Measurements from ENCODE around the gene DYTN. TPM values are rescaled to one million over a fixed set of nuclear protein-coding genes. Genes with fewer than 3 reads are reported as not detected.

DYTN gene
- total RNA-seq (not detected), total RNA-seq (0 to 0.37 (median 0) reads per million in 29 experiments)
- total RNA-seq (2013) = not detected

DNA sequence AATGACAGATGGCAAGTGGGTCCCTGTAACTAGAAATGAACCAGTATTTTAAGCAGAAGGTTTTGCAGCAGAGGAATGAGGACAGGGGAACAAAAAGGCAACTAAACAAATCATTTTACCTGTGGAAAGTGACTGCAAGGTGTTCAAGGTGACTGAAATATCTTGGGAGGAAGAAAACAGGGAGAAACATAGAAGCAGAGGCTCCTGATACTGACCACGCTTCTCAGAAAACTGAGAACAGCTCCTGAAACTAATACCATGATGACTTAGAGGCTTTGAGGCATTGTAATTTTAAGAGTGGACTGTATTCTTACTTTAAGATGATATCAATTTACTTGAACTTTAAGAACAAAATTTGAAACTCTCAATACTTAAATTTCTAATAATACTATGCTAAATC is at the start of gene DYTN:
Gene DYTN (minus strand): TSS at position 101 of the 400 bp plus-strand sequence. CDS start 117 bp downstream, outside the sequence.
- no CpG with 5 or more reads among the region's 1 CpG for WGBS (ENCODE audit: insufficient coverage)
- Mint-ChIP-seq H3K36me3 (no peaks in the 10 kb centered on the region), H3K4me3 (no peak within 1 kb of the TSS), H3K27me3 (peaks cover 24 to 26% of the 10 kb centered on the region in 2 donors), H3K4me1 (no peaks in the 10 kb centered on the region), H3K27ac (no peak within 1 kb of the TSS), H3K9me3 (peaks cover 0 to 10% (median 3%) of the 10 kb centered on the region in 3 donors)
- H3K27ac ChIP-seq (ENCODE audit: low read length) = no peak within 1 kb of the TSS
- H3K4me3 ChIP-seq (ENCODE audit: control insufficient read depth in 1 of 2, extremely low read depth in 1 of 2, low read length in 1 of 2) = no peak within 1 kb of the TSS
- no peaks in the 10 kb centered on the region for H3K9me3 ChIP-seq
- DNase-seq (no peak), ATAC-seq (replicated peaks in 1 of 4) (no peak)
- H3K36me3 ChIP-seq (ENCODE audit: control insufficient read depth in 2 of 2, extremely low read depth in 1 of 2, insufficient read depth in 1 of 2, low read length in 1 of 2) = no peaks in the 10 kb centered on the region
- no peaks in the 10 kb centered on the region for H3K4me1 ChIP-seq (ENCODE audit: control insufficient read depth in 1 of 2, extremely low read depth in 1 of 2, insufficient read depth in 2 of 2, low read length in 2 of 2)
- peaks cover 0 to 3% of the 10 kb centered on the region in 2 experiments for H3K27me3 ChIP-seq (replicated peaks in 1 of 2; ENCODE audit: control insufficient read depth in 2 of 2, extremely low read depth in 1 of 2, insufficient read depth in 2 of 2, low read length in 1 of 2)
- ChIA-PET CTCF (interaction anchor here in 1 of 2 donors (0.6 kb wide), 1 partner anchor 920 kb away, joined by 5 read pairs; no protein-coding TSS in a partner anchor), POLR2A (no interaction called here)

DNA sequence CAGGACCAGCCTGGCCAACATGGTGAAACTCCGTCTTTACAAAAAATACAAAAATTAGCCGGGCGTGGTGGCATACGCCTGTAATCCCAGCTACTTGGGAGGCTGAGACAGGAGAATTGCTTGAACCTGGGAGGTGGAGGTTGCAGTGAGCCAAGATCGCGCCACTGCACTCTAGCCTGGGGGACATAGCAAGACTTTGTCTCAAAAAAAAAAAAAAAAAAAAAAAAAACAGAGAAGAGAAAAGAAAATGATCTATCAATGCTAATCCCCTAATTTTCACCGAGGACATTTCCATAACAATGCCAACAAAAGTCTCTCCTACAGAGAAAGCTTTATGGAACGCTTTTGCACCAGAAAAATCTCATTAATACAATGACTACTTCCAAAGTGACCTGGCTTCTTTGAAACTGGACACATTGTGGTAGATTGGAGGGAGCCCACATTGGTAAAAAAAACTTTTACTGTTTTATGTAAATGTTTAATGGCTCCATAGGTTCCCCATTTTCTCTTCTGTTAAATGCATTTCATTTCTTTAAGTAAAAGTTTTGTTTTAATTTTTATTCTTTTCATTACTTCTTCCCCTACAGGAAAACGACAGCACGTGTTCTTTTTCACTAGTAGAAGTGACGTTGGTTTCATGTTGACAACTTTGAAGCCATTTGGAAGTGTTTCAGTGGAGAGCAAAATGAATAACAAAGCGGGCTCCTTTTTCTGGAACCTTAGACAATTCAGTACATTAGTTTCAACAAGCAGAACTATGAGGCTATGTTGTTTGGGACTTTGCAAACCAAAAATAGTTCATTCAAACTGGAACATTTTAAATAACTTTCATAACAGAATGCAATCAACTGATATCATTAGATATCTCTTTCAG is 48.1 kb upstream of the DYTN start:
- Mint-ChIP-seq H3K9me3 (no peaks in the 10 kb centered on the region), H3K4me1 (peaks cover 23 to 45% (median 40%) of the 10 kb centered on the region in 3 donors), H3K27ac (peak overlapping the region; percentile 94 to 97), H3K4me3 (peak overlapping the region in 2 of 3 donors; percentile 91 to 93), H3K27me3 (no peaks in the 10 kb centered on the region), H3K36me3 (peaks cover 19% of the 10 kb centered on the region)
- DNase-seq = no peak
- ATAC-seq (replicated peaks in 1 of 4) = no peak
- Histone ChIP-seq H3K4me3 (ENCODE audit: control insufficient read depth in 1 of 2, extremely low read depth in 1 of 2, low read length in 1 of 2) (peak overlapping the region; percentile 78 to 99), H3K27me3 (replicated peaks in 1 of 2; ENCODE audit: control insufficient read depth in 2 of 2, extremely low read depth in 1 of 2, insufficient read depth in 2 of 2, low read length in 1 of 2) (peaks cover 0 to 6% of the 10 kb centered on the region in 2 experiments), H3K4me1 (ENCODE audit: control insufficient read depth in 1 of 2, extremely low read depth in 1 of 2, insufficient read depth in 2 of 2, low read length in 2 of 2) (peaks cover 18 to 20% of the 10 kb centered on the region in 2 experiments), H3K27ac (ENCODE audit: low read length) (peak overlapping the region; percentile 86), H3K9me3 (no peaks in the 10 kb centered on the region), H3K36me3 (ENCODE audit: control insufficient read depth in 2 of 2, extremely low read depth in 1 of 2, insufficient read depth in 1 of 2, low read length in 1 of 2) (peaks cover 4 to 28% of the 10 kb centered on the region in 2 donors)
- CTCF ChIA-PET = interaction anchor here (0.6 to 1.2 kb wide), 6 partner anchors 14 to 945 kb away, joined by 3 to 16 read pairs (median 4); partner anchors contain the start of gene CCNYL1 (in 1 of the 2)
- WGBS (ENCODE audit: insufficient coverage) = no CpG with 5 or more reads among the region's 12 CpGs
- POLR2A ChIA-PET = interaction anchor here in 1 of 2 donors (0.7 to 1.0 kb wide), 3 partner anchors 400 to 859 kb away, joined by 3 to 7 read pairs (median 4); partner anchors contain the start of genes CREB1, KLF7 and METTL21A

- peak; percentile 60 to 92 (median 75) for DNase-seq
- no peaks in the 10 kb centered on the region for H3K9me3 Mint-ChIP-seq
- WGBS (ENCODE audit: insufficient coverage) = under 1% methylated on average over 40 of the region's 46 CpGs
- Histone ChIP-seq H3K4me1 (ENCODE audit: control insufficient read depth in 1 of 2, extremely low read depth in 1 of 2, insufficient read depth in 2 of 2, low read length in 2 of 2) (peaks cover 18 to 20% of the 10 kb centered on the region in 2 experiments), H3K9me3 (no peaks in the 10 kb centered on the region), H3K27me3 (replicated peaks in 1 of 2; ENCODE audit: control insufficient read depth in 2 of 2, extremely low read depth in 1 of 2, insufficient read depth in 2 of 2, low read length in 1 of 2) (peaks cover 0 to 7% of the 10 kb centered on the region in 2 experiments), H3K4me3 (ENCODE audit: control insufficient read depth in 1 of 2, extremely low read depth in 1 of 2, low read length in 1 of 2) (peak within 1 kb of the TSS; percentile 78 to 99), H3K27ac (ENCODE audit: low read length) (peak within 1 kb of the TSS; percentile 86), H3K36me3 (ENCODE audit: control insufficient read depth in 2 of 2, extremely low read depth in 1 of 2, insufficient read depth in 1 of 2, low read length in 1 of 2) (peaks cover 4 to 21% of the 10 kb centered on the region in 2 donors)
- H3K4me3 Mint-ChIP-seq = peak within 1 kb of the TSS in 2 of 3 donors; percentile 91 to 93
- ChIA-PET CTCF (interaction anchor here (0.6 to 1.4 kb wide), 9 partner anchors 8 to 1277 kb away, joined by 3 to 7 read pairs (median 3); partner anchors contain the start of gene CCNYL1 (in 1 of the 2)), POLR2A (interaction anchor here (0.5 to 1.3 kb wide), 12 partner anchors 9 to 946 kb away, joined by 3 to 7 read pairs (median 4); partner anchors contain the start of genes CCNYL1 (in 1 of the 2), CREB1 (in 1 of the 2), KLF7 (in 1 of the 2) and METTL21A (in 1 of the 2))
- peak within 1 kb of the TSS; percentile 94 to 97 for H3K27ac Mint-ChIP-seq
- H3K4me1 Mint-ChIP-seq = peaks cover 23 to 45% (median 40%) of the 10 kb centered on the region in 3 donors
- peaks cover 13% of the 10 kb centered on the region for H3K36me3 Mint-ChIP-seq
- peak; percentile 88 to 92 (median 90) for ATAC-seq (replicated peaks in 1 of 4)
- H3K27me3 Mint-ChIP-seq = no peaks in the 10 kb centered on the region
These were observed 47.3 kb upstream of the DYTN start, which contains the start of the genes FASTKD2 and MDH1B for GRCh38 chr2:206765242-206766056. TSS of gene FASTKD2 (plus strand) at chr2:206765606. CDS start at chr2:206766694, 1,088 bp downstream. TSS of gene MDH1B (minus strand) at chr2:206765328. CDS start at chr2:206765271, 57 bp downstream.

DNA sequence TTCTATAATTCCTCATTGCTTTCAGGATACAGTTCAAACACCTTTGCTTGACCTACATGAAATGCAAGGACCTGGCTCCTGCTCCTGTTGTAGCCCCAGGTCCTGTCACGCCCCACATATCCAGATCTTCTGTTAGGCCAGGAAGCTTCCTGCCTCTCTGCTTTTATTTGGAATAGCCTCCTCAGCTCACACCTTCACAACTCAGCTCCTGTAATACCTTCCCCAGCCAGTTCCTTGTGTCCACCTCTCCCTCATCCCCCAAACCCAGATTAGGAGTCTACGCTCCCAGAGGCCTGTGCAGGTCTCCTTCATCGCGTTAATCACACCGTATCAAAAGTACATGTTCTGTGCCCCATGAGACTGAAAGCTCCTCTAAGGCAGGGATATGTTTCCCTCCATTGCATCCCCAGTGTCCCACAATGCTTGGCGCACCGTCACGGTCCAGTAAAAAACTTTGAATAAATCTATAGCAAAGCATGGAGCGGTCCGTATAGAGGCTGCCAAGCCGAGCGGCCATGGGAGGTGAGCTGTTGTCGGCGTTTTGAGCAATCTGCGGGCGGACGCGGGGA is 46.6 kb upstream of the DYTN start:
- ATAC-seq (replicated peaks in 1 of 4) (no peak), DNase-seq (no peak)
- H3K4me3 Mint-ChIP-seq = peak overlapping the region in 2 of 3 donors; percentile 91 to 93
- H3K27me3 ChIP-seq (replicated peaks in 1 of 2; ENCODE audit: control insufficient read depth in 2 of 2, extremely low read depth in 1 of 2, insufficient read depth in 2 of 2, low read length in 1 of 2) = peaks cover 0 to 7% of the 10 kb centered on the region in 2 experiments
- no peaks in the 10 kb centered on the region for H3K9me3 ChIP-seq
- H3K9me3 Mint-ChIP-seq = no peaks in the 10 kb centered on the region
- H3K4me1 ChIP-seq (ENCODE audit: control insufficient read depth in 1 of 2, extremely low read depth in 1 of 2, insufficient read depth in 2 of 2, low read length in 2 of 2) = peaks cover 18 to 20% of the 10 kb centered on the region in 2 experiments
- H3K27ac Mint-ChIP-seq = peak overlapping the region; percentile 94 to 97
- peaks cover 23 to 42% (median 38%) of the 10 kb centered on the region in 3 donors for H3K4me1 Mint-ChIP-seq
- H3K36me3 Mint-ChIP-seq = peaks cover 10% of the 10 kb centered on the region
- WGBS (ENCODE audit: insufficient coverage) = 9% methylated on average over 14 of the region's 18 CpGs
- no peaks in the 10 kb centered on the region for H3K27me3 Mint-ChIP-seq
- peaks cover 4 to 16% of the 10 kb centered on the region in 2 donors for H3K36me3 ChIP-seq (ENCODE audit: control insufficient read depth in 2 of 2, extremely low read depth in 1 of 2, insufficient read depth in 1 of 2, low read length in 1 of 2)
- peak overlapping the region; percentile 86 for H3K27ac ChIP-seq (ENCODE audit: low read length)
- ChIA-PET POLR2A (interaction anchor here (0.5 to 1.3 kb wide), 10 partner anchors 9 to 947 kb away, joined by 3 to 7 read pairs (median 4); partner anchors contain the start of genes CCNYL1 (in 1 of the 2) and CREB1 (in 1 of the 2)), CTCF (interaction anchor here (0.6 to 1.4 kb wide), 12 partner anchors 8 to 1278 kb away, joined by 3 to 7 read pairs (median 4); partner anchors contain the start of gene CCNYL1 (in 1 of the 2))
- peak overlapping the region; percentile 78 to 99 for H3K4me3 ChIP-seq (ENCODE audit: control insufficient read depth in 1 of 2, extremely low read depth in 1 of 2, low read length in 1 of 2)

DNA sequence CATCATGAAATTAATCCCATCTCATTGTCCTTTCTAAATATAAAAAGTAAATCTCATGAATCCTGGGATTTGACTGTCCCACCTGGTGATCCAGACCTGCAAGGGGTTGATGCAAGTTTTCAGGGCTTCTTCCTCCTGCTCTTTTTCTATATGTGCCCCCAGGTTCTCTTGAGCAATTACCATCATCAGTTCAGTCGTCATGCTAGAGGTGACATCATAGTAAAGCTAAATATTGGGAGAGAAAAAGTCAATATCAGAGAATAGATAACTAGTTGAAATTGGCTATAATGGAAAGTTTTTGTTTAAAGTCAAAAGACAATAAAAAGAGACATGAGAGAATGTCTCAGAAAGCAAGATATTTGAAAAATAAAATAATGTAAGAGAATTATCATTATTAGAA is 38.6 kb upstream of the DYTN start:
- CTCF ChIA-PET = no interaction called here
- no peak overlapping the region for H3K4me3 ChIP-seq (ENCODE audit: control insufficient read depth in 1 of 2, extremely low read depth in 1 of 2, low read length in 1 of 2)
- Mint-ChIP-seq H3K9me3 (no peaks in the 10 kb centered on the region), H3K27ac (no peak overlapping the region), H3K36me3 (no peaks in the 10 kb centered on the region), H3K4me3 (no peak overlapping the region), H3K27me3 (peaks cover 22 to 41% of the 10 kb centered on the region in 2 donors), H3K4me1 (no peaks in the 10 kb centered on the region)
- no peaks in the 10 kb centered on the region for H3K9me3 ChIP-seq
- WGBS (ENCODE audit: insufficient coverage) = no CpG with 5 or more reads among the region's 1 CpG
- DNase-seq (no peak), ATAC-seq (replicated peaks in 1 of 4) (no peak)
- H3K27ac ChIP-seq (ENCODE audit: low read length) = no peak overlapping the region
- H3K4me1 ChIP-seq (ENCODE audit: control insufficient read depth in 1 of 2, extremely low read depth in 1 of 2, insufficient read depth in 2 of 2, low read length in 2 of 2) = no peaks in the 10 kb centered on the region
- peaks cover 5 to 11% of the 10 kb centered on the region in 2 experiments for H3K27me3 ChIP-seq (replicated peaks in 1 of 2; ENCODE audit: control insufficient read depth in 2 of 2, extremely low read depth in 1 of 2, insufficient read depth in 2 of 2, low read length in 1 of 2)
- no peaks in the 10 kb centered on the region for H3K36me3 ChIP-seq (ENCODE audit: control insufficient read depth in 2 of 2, extremely low read depth in 1 of 2, insufficient read depth in 1 of 2, low read length in 1 of 2)
- POLR2A ChIA-PET = interaction anchor here in 1 of 2 donors (0.6 kb wide), 1 partner anchor 370 kb away, joined by 3 read pairs; no protein-coding TSS in a partner anchor

Measured in T-cell (primary cell).